Mucosa of descending colon (tissue), 3 donors: ENCODE measurements around the gene CERS3. TPM values are rescaled to one million over a fixed set of nuclear protein-coding genes. Genes with fewer than 3 reads are reported as not detected.

Experiments used
- ATAC-seq: fragments of 200-7000 bp; cut with Tn5 transposase; one replicate; pipeline ENCODE4 v1.9.1; 2020; ENCODE audit warnings: mild to moderate bottlenecking, moderate library complexity
- DNase-seq, 3 donors: peaks; one replicate each; pipeline ENCODE4 v3.0.0-alpha.2; 2020
- H3K36me3 ChIP-seq: fragments of 200-600 bp; one replicate; pipeline ENCODE4 v1.8.0; 2021; ENCODE audit warnings: low read depth, mild to moderate bottlenecking
- H3K4me1 ChIP-seq: fragments of 200-600 bp; one replicate; pipeline ENCODE4 v1.8.0; 2021; ENCODE audit warnings: low read depth, mild to moderate bottlenecking
- H3K4me3 ChIP-seq: fragments of 200-600 bp; one replicate; pipeline ENCODE4 v1.8.0; 2021; ENCODE audit warnings: mild to moderate bottlenecking
- H3K9me3 ChIP-seq: fragments of 200-600 bp; one replicate; pipeline ENCODE4 v1.8.0; 2021; ENCODE audit warnings: mild to moderate bottlenecking
- intact Hi-C, 2 donors: fragments of 100-400 bp; cut with DNase I in 1 of 2; cut with micrococcal nuclease in 1 of 2; formaldehyde crosslinking; loops; one replicate each; pipeline versions ENCODE4 v1.11.0 to v1.11.1; 2022; cut with DNase I, micrococcal nuclease
- total RNA-seq, 3 donors: library from RNA; stranded (reverse); fragmentation: NEBNext Ultra II Directional in 2 of 3; extraction: Animal tissue kit (Norgen Biotek cat#: 25700) in 2 of 3; gene quantifications; one replicate each; pipeline versions ENCODE4 v1.2.1 to v1.2.4, GENCODE V29; 2021 to 2023
- TF ChIP-seq, protein P1 (sequence below): fragments of 200-600 bp; IDR thresholded peaks from one replicate; pipeline ENCODE4 v1.8.0; 2022; ENCODE audit warnings: antibody characterized with exemption, mild to moderate bottlenecking
- donor health status: DM: no; HTN: no; CAD: no; lungs with moderate emphysema.
- donor health status: DM: no; HTN: no; CAD: no.
- donor health status: DM: no; HTN: yes; CAD: no.

The CERS3 gene
- total RNA-seq, 3 donors from 2014 or later, result 0.22 TPM; not detected in 2

DNA sequence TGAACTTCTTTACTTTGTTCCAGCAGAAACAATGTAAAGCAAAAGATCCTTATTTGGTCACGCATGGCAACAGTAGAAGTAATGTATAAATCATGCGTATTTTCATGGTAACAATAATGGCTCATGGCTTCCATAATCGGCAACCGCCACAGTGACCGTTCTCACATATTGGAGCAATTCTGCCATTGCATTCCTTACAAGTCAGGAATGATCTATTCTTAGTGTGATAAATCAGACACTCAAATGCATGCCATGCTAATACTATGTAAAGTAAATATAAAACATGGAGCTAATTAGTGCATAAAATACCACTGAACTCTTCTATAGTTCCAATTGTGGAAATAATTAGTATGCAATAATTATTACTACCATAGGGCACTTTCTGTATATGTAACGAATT lies 13.5 kb upstream of the CERS3 start:
- H3K4me1 ChIP-seq, result no peaks in the 10 kb centered on the region
- ATAC-seq, result no peak
- DNase-seq, result no peak
- no peaks in the 10 kb centered on the region for H3K36me3 ChIP-seq
- H3K9me3 ChIP-seq, result no peaks in the 10 kb centered on the region
- no peak overlapping the region for H3K4me3 ChIP-seq
- intact Hi-C loops, result no loop called here
- TF ChIP-seq, protein P1, sequence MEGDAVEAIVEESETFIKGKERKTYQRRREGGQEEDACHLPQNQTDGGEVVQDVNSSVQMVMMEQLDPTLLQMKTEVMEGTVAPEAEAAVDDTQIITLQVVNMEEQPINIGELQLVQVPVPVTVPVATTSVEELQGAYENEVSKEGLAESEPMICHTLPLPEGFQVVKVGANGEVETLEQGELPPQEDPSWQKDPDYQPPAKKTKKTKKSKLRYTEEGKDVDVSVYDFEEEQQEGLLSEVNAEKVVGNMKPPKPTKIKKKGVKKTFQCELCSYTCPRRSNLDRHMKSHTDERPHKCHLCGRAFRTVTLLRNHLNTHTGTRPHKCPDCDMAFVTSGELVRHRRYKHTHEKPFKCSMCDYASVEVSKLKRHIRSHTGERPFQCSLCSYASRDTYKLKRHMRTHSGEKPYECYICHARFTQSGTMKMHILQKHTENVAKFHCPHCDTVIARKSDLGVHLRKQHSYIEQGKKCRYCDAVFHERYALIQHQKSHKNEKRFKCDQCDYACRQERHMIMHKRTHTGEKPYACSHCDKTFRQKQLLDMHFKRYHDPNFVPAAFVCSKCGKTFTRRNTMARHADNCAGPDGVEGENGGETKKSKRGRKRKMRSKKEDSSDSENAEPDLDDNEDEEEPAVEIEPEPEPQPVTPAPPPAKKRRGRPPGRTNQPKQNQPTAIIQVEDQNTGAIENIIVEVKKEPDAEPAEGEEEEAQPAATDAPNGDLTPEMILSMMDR, result no peak

DNA sequence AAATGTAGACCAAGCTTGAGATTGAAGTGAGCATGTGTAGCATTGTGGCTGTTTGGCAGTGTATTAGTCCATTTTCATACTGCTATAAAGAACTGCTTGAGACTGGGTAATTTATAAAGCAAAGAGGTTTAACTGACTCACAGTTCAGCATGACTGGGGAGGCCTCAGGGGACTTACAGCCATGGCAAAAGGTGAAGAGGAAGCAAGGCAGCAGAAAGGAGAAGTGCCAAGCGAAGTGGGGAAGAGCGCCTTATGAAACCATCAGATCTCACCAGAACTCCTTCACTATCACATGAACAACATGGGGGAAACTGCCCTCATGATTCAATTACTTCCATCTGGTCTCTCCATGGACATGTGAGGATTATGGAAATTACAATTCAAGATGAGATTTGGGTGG lies 8.6 kb upstream of the CERS3 start:
- no peak for DNase-seq
- no peaks in the 10 kb centered on the region for H3K9me3 ChIP-seq
- intact Hi-C loops, result no loop called here
- H3K4me1 ChIP-seq, result no peaks in the 10 kb centered on the region
- no peak overlapping the region for H3K4me3 ChIP-seq
- ATAC-seq, result no peak
- TF ChIP-seq, protein P1, result no peak
- H3K36me3 ChIP-seq, result no peaks in the 10 kb centered on the region

DNA sequence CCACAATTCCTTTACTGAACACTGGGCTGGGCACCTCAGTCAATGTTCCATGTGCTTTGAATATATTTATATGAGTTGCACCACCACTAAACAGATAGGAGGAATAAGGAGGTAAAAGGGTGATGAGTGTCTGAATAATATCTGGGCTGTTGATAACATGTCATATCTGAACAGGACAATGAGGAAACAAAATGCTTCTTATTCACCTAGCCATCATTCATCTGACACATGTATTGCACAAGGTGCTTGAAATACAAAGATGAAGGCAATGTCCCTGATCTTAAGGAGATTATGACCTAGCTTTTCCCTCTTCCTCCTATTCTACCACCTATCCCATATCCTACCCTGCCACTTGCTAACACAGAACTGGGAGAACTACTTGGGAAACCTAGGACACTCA lies 8.0 kb upstream of the CERS3 start:
- intact Hi-C loops, result no loop called here
- no peak for ATAC-seq
- TF ChIP-seq, protein P1, result no peak
- no peak for DNase-seq
- Histone ChIP-seq H3K36me3 (no peaks in the 10 kb centered on the region), H3K4me1 (no peaks in the 10 kb centered on the region), H3K4me3 (no peak overlapping the region), H3K9me3 (no peaks in the 10 kb centered on the region)

DNA sequence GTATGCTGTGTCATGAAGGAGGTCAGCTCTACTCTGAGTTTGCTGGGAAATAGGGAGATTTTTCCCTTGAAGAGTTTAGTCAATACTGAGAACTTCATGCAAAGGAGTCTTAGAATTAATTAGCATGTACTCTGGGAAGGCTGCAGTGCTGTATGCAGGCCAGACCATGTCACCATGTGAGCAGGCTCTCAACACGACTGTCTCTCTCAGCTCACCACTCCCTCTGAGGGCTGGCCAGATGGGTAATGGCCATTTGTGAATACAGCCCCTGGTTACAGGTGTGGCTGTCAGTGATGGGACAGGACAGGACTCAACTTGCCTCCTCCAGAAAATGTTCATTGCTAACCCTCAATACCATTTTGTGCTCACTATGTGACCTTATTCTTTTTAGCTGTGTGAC lies 5.1 kb upstream of the CERS3 start:
- H3K4me3 ChIP-seq, result no peak overlapping the region
- TF ChIP-seq, protein P1, result no peak
- ATAC-seq (no peak), DNase-seq (no peak)
- H3K36me3 ChIP-seq, result no peaks in the 10 kb centered on the region
- H3K4me1 ChIP-seq, result no peaks in the 10 kb centered on the region
- H3K9me3 ChIP-seq, result no peaks in the 10 kb centered on the region
- intact Hi-C loops, result no loop called here

DNA sequence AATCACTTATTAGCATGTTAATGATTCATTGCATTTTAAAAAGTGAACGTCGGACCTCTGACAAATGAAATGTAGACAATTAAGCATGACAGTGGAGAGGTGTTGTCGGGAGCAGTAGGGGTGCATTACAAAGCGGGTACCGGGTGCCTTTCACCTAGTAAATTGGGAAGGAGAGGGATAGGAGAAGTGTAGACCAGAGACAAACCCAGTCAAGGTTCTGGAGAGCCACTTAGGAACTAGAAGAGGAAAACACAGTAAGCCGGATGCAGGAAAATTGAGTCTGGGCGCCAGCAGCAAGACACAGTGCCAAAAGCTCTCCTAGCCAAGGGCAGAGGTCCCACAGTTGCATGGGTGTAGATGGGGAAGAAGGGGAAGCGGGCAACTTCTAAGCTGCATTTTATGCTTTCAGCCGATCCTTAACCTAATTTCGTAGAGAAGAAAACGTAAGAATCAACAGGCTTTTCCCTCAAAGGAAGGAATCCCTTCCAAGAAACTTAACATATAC lies 3.1 kb upstream of the CERS3 start:
- DNase-seq (no peak), ATAC-seq (no peak)
- intact Hi-C loops, result no loop called here
- TF ChIP-seq, protein P1, result no peak
- no peaks in the 10 kb centered on the region for H3K9me3 ChIP-seq
- no peaks in the 10 kb centered on the region for H3K4me1 ChIP-seq
- H3K36me3 ChIP-seq, result no peaks in the 10 kb centered on the region
- H3K4me3 ChIP-seq, result no peak overlapping the region

DNA sequence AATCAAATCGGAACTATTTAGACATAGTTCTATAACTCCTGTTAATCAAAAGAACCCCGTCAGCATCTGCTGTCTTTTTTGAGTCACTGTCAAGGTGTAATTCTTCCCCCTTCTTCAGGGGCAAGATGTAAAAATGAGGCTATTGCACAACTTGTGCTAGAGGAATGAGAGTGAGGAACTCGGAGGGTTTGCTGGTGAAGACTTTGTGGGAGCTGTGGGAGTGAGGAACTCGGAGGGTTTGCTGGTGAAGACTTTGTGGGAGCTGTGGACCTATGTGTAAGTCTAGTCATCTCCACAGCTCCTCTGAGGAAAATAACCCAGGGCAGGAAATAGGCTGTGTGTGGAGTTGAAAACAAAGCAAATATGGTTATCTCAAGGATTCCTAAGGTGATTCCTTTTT lies 2.5 kb upstream of the CERS3 start:
- ATAC-seq (no peak), DNase-seq (no peak)
- H3K36me3 ChIP-seq, result no peaks in the 10 kb centered on the region
- intact Hi-C loops, result no loop called here
- no peaks in the 10 kb centered on the region for H3K9me3 ChIP-seq
- TF ChIP-seq, protein P1, result no peak
- no peaks in the 10 kb centered on the region for H3K4me1 ChIP-seq
- H3K4me3 ChIP-seq, result no peak overlapping the region
